ENCODE results near the gene SLC25A22.

SLC25A22 gene

GRCh38 chr11:802018-802617 is 4.0 kb upstream of the SLC25A22 start:
- no peak for DNase-seq

DNA sequence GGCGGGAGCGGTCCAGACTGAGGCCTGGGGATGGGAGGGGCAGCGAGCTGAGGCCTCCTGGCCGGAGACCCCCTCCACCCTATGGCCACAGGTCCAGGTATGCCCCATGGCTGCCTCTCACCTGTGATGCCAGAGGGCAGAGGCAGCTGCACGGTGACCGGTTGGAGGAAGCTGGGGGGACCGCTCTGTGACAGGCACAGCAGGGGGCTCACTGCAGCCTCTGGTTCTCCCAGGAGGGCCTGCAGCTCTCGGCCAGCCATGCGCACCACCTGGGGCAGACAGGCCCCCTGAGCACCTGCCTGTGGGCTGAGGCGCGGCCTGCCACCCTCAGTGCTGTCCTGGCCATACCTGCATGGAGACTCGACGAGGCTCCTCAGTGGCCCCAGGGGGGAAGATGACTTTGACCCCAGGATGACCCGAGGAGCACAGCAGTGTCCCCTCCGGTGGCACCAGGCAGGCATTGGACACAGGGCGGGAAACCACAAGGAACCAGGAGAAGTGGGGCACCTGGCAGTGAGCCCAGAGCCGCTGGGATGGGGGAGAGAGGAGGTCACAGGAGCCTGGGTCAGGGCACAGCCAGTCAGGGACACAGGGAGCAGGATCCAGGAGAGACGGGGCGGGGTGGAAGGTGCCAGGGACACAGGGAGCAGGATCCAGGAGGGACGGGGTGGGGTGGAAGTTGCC is 3.2 kb upstream of the SLC25A22 start:
- no peak for DNase-seq

DNA sequence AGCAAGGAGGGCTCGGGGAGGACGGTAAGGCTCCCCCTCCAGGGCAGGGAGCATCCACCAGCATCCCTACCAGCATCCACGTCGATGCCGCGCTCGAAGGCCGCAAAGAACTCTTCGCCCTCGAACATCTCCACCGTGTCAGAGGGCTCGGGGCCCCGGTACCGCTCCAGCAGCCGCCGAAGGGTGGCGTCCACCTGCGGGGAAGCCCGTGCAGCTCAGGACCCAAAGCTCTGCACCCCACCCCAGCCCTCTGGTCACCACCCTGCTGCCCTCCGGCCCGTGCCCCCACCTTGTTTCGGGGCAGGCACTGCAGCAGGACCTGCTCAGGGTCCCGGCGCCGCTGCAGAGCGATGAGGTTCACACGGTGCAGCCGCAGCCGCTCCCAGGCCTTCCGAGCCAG is 2.4 kb upstream of the SLC25A22 start:
- DNase-seq = no peak

GRCh38 chr11:799641-800316 is 1.7 kb upstream of the SLC25A22 start:
- DNase-seq = no peak

DNA sequence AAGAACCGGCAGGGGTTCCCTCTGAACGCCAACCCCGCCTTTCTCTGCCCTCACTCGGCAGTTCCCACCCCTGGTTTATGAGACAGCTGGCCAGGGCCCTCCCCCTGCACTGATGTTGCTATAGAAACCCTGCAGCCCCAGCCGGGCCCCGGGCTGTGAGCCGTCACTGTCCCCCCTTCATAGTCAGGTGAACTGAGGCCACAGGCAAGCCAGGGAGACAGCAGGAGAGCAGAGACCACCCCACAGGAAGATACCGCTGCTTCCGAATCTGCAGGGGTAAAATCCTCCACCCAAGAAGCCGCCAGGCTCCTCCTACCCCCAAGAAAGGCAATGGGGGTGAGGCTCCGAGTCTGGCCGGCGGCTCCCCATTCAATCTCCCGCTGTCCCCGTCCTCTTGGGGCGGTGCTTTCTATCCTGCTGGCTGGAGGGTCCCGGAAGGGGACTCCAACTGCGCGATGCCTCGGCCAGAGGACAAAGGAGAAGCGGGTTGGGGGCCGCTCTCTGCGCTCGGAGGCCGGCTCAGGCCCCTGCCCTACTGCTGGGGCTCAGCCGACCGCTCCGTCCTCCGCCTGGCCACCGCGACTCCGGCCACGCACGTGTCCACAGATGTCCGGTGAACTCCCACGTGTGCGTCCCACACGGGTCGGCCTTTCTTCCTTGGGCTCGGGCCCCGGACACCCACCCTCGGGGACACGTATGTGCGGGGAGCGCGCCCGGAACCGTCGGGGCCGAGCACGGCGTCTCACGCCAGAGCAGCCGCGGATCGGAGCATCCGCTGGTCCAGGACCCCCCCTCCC is 587 bp downstream of the SLC25A22 start:
- peak; percentile 50 for DNase-seq

DNA sequence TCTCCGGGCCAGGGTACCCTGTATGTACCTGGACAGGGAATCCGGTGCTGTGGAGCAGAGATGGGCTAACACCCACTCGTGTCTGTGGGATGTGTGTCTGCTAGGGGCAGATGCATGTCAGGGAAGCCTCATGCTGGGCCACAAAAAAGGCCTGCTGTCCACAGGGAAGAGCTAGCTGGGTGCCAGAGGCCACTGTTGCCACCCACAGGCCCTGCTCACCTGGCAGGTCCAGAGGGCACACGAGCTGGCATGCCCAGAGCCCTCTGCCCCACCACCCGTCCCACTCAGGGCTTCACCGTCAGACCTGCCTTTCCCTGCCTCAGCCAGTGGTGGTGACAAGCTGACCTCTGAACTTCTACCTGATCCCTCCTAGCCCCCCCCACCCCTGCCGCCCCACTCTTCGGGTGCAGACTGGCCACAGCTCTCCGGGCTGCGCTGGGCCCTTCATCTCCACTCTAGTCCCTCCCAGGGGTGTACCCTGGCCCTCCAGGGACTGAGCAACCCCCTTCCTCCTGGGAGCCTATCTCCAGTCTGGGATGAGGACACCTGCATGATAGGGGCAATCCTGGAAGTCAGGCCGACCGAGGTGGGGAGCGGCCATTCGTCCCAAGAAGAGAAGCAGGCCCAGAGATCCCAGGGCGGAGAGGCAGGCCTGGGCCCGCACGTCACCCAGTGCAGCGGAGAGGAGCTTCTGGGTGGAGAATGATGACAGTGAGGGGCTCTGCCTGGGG is 1.4 kb downstream of the SLC25A22 start:
- no peak for DNase-seq

DNA sequence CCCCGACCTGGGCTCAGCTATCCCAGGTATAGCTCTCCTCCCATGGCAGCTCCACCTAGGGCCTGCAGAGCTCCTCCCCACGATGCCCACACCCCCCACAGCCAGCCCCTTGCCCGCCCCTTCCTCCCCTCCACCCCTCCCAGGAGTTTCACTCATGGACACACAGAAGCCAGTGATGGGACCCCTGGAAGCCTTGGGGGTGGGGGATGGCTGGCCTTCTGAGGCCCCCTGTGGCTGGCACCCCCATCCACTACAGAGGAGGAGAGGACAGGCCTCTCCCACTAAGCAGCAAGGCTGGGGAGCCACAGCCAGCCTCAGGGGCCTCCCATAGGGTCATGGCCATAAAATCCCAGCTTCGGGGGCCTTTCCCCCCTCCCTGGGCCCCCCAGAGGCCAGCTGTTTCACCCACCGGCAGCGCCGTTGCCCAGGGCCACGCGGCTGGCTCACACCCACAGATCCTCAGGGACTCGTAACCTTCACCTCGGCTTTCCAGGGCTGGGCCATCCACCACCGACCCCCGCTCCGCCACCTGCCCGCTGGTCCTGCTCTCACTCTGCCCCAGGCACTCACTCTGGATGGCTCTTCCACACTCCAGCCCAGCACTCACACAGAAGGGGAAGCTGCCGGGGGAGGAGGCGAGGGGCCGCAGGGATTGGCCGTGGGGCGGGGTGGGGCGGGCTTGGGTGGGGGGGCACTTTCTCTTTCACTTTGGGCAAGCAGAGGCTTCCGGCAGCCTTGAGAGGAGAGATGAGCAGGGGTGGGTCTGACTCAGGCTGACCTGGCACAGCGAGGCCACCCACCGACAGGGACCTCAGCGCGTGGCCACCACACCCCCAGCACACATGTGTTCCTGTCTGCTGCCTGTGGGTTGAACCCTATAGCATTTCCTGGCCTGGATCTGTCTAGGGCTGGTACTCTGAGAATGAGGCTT is 2.2 kb downstream of the SLC25A22 start:
- peak; percentile 21 for DNase-seq

- DNase-seq = no peak
These were observed 3.1 kb downstream of the SLC25A22 start for GRCh38 chr11:794766-795633.

- DNase-seq = no peak
These were observed 3.9 kb downstream of the SLC25A22 start for GRCh38 chr11:794013-794765.

DNA sequence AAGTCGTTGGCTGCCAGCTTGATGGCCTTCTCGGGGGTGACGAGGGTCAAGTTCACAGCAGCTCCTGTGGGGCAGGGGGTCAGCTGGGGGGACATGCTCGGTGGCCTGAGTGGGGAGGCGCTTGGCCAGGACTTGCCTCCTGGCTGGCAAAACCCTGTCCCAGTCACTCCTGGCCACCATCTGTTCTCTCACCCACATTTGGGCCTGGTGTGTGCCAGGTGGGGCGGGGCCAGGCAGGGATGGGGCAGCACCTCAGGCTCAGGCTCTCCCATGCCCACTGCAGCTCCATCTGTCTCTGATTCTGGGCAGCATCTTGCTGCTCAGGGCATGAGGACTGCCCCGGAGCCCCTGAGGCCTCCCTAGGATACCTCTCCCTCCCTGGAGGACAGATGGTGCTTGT is 4.5 kb downstream of the SLC25A22 start:
- DNase-seq = no peak

DNA sequence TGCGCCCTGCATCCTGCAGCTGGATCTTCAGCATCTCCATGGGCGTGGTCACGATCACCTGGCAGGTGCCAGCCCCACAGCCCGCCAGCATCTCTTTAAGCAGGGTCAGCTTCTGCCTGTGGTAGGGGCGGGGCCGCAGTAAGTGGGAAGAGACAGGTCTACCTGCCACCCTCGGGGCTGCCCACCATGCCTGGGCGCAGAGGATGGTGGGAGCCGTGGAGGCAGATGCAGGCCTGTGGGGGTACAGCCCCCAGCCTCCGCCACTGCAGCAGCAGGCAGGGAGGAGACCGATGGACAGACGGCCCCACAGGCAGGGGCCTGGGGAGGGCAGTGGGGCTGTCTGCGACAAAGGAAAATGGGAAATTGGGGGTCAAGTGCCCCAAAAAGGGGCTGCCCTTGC is 5.2 kb downstream of the SLC25A22 start:
- no peak for DNase-seq

DNA sequence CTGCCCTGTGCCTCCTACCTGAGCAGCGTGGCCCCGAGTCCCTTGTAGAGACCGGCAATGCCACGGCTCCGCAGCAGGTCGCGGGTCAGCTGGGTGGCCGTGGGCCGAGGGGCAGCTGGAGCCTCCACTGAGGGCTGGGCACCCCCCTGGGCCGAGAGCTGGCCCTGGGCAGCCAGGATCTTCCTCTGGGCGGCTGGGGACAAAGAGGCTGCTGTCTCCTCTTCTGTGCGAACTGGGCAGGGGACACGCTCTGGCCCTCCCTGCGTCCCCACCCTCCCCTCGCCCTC is 5.6 kb downstream of the SLC25A22 start:
- DNase-seq = no peak

GRCh38 chr11:791658-792534 is 6.2 kb downstream of the SLC25A22 start:
- no peak for DNase-seq

DNA sequence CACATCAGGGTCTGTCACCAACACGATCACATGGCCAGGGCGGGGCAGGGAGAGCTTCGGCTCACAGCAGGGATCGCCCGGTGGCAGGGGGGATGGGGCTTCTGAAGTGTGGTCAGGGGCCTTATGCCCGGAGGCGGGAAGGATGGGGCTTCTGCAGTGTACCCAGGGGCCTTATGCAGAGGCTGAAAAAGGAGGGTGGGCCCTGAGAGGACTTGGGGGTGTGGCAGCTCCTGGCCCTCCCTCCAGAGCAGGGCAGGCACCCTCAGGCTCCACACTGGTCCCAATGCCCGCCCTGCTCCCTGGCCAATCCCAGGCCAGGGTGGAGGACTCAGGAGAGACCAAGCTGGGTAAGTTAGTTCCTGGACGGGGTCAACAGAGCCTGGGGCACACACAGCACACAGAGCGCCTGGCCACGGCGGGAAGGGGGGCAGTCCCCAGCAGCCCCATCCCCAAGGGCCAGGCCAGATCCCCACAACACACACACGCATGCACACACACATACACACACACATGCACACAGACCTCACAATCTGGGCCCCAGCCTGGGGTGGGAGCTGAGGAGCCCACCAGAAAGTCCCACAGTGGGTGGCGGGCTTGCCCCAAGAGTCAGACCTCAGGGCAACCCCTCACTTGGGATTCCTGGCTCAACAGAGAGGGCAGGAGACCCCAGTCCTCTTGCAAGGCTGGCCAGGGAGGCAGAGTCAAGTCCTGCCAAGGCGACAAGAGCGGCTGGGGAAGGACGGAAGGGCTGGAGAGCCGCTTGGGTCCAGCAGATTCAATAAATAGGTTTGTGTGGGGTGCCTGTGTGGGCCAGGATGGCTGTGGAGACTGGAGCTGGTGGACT is 7.1 kb downstream of the SLC25A22 start:
- no peak for DNase-seq

DNA sequence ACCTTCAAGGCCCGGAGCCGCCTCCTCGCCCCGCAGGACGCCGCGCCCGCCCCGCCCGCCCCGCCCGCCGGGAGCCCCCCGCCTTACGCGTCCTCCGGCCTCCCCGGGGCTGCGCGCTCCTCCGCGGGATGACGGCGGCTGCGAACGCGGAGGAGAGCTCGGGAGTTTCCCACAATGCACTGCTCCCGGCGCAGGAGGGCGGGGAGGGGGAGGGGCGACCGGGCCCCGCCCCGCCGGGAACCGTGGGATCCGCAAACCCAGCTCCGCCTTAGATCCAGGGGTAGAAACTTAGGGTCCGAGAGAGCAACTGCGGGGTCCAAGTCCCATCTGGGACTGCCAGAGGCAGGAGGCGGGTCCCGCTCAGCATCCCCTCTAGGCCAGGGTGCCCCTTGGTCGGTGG is 8.1 kb downstream of the SLC25A22 start, which contains the start of gene CEND1:
Gene CEND1 (minus strand): TSS at position 148 of the 400 bp plus-strand sequence. CDS start 1,514 bp downstream, outside the sequence.
- DNase-seq = no peak

GRCh38 chr11:788953-789940 is 8.8 kb downstream of the SLC25A22 start:
- no peak for DNase-seq
